MV-4-11 (cell line): Measurements from ENCODE around the gene SDC4.

Source experiments
- DNase-seq: peaks from one replicate; lab custom pipeline; 2025; lab: John Stamatoyannopoulos, UW

Gene SDC4

DNA sequence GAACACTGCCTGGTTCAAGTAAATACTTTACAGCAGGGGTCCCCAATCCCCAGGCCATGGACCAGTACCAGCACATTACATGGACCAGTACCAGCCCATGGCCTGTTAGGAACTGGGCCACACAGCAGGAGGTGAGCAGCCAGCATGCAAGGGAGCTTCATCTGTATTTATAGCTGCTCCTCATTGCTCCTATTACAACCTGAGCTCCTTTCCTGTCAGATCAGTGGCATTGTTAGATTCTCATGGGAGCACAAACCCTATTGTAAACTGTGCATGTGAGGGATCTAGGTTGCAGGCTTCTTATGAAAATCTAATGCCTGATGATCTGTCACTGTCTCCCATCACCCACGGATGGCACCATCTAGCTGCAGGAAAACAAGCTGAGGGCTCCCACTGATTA lies 53.6 kb downstream of the SDC4 start:
- no peak for DNase-seq

DNA sequence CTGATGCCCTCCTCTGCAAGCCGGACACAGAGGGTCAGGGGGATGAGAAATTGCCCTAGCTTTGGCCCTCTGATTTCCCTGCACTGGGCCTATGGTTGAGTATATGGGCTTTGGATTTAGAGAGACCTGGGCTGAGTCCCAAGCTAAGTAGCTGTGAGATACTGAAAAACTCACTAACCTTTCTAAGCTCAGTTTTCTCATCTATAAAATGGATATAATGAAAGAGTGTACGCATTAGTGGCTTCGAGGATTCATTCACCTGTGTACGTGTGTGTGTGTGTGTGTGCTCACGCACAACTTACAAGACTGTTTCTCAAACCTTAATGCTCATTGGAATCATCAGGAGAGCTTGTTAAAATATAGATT lies 54.2 kb downstream of the SDC4 start:
- DNase-seq: no peak

DNA sequence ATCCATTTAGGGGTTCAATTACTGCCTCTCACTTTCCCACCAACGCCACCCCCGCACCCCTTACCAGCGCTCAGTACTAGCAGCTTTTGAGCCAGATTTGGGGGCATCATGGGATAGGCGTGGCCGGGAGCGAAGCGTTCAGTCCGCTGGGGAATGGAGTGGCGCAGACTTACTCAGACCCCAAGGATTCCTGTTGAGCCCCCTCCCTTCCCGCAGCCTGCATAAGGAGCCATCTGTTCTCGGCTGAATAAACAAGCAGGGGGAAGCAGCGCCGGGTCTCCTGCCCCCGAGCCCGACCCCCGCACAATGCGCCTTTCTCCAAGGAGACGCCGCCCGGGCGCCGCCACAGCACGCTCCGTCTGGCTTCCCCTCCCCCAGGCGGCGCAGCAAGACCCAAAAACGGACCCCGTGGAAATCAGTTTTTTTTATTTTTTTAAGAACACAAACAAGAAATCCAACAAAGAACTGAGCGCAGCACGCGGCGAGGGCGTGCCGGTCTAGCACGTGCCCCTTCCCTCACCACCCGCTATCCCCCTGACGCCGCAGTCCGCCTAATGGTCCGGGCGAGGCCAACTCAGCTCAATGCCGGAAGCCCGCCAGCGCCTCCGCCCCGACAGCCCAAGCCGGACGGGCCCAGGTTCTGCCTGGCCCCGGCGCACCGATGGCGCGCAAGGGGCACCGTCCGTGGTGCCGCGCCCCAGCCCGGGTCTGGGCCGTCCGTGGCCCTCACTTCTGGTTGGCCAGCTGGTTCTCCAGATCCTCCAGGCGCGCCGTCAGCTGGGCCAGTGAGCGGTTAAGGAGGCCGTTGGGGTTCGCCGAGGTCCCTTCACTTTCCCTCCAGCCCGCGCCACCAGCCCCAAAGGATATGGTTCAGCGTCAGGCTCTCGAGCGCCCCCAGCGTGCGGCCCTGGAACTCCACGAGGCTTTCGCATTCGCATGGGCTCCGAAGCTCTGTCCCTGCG lies 54.9 kb downstream of the SDC4 start:
- peak; percentile 65 for DNase-seq

DNA sequence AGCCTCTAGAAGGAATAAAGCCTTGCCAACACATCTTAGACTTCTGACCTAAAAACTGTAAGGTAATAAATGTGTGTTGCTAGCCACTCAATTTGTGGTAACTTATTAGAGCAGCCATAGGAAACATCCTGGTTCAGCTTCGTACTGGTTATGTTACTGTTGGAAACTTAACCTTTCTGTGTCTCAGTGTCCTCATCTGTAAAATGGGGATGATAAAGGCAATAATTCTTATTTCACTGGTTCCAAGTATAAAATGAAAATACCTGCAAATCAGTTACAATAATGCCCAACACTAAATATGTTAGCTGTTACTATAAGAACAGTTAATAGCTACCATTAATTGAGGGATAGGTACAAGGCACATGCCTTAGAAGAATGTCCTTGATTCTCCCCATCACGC lies 55.9 kb downstream of the SDC4 start:
- DNase-seq: no peak

DNA sequence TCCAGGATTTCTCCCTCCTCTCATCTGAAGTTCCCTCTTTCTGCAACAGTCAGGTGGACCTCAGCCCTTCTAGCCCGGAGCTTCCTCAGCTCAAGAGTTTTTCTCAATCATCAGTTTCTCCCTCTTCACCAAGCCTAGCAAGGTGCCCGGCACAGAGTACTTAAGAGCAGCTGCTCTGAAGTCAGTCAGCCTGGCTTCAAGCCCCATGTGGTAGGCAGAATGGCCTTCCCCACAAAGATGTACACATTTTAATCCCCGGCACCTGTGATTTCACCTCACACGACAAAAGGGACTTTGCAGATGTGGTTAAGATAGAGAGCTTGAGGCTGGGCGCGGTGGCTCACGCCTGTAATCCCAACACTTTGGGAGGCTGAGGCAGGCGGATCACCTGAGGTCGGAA lies 56.7 kb downstream of the SDC4 start:
- no peak for DNase-seq

DNA sequence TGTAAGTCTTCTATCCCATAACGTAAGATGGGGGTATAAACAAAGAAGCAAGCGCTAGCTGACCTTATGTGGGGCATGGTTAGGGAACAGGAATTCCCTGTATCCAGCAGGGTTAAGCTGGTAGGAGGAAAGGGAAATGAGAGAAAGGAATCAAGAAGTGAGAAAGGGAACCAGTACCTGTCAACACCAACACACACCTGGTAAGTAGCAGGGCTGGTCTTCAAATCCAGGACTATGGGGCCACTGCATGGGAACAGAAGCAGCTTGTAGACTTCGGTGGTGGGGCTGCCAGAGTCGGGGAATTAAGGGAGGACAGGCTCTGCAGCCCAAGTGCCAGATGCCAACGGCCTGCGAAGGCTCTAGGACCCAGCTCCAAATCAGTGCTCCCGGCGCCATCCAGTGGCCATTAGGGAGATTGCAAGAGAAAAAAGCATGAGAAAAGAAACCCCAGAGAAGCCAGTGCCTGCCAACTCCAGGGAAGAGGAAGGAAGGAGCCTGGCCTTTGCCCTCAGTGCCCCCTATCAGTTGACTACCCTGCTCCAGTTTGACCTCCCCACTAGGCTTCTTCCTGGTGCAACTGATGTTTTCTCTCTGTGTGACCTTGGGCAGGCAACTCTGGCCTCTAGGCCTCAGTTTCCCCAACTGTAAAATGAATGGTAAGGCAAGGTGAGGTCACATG lies 57.4 kb downstream of the SDC4 start:
- DNase-seq: peak; percentile 80

DNA sequence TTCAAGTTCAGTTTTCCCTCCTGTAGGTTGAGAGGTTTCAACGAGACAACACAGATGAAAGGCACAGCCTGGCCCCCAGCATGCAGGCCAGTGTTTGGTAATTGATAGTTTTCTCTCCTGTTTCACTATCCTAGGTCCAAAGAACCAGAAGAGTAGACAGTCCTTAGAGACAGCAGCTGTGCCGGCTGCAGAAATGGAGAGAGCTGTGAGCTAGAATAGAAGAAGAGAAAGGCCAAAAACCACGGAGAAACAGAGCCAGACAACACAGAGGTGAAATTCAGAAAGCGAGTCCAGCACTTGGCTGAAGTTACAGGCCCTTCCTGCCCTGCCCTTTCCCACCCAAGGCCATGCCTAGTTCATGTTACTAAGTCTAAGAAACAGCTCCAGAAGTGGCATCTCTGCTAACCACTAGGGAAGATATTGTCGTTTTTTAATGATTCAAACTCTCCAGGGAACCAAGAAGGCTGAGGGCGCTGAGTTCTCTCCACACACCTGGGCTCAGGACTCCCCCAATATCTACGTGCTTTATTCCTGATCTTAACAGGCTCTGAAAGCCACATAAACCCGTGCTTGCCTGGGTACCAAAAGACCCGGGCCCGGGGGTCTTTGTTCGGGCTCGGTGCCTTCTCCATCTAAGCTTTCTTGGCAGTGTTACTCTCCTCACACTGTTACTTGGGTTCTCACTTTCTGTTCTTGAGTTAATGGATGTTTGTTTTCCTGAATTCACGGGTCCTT lies 58.1 kb downstream of the SDC4 start:
- DNase-seq: no peak

DNA sequence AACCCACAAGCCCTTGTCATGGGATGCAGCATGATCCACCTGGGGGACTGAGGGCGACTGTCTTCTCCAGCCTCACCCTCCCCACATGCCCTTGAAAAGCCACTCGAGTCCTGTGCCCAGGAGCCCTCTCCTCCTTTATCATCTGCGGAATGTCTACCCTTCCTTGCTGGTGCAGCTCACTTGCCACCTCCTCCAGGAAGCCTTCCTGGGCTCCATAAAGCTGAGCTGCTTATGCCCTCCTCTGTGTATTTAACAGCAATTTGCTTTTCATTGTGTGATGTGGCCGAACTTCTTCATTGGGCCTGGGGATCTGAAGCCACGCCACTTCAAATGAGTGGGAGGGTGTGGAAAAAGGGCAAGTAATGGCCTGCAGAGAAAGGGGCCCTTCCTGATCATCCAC lies 59.4 kb downstream of the SDC4 start:
- DNase-seq: no peak

DNA sequence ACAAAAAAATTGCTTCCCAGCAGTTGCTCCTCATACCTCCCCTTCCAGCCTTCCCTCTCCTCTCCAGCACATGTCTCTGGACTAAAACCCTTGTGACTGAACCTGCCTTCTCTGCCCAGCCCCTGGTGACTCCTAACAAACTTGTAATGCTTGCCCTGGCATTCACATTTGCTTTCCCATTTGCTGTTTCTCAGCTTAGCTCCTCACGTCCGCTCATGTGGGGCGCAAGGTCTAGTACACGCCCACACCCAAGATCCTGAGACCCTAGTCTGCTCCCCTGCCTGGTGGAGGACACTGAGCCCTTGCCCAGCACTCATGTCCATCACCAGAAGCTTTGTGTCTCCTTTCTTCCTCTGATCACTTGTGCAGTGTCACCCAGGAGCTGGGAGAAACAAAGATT lies 59.8 kb downstream of the SDC4 start:
- no peak for DNase-seq

DNA sequence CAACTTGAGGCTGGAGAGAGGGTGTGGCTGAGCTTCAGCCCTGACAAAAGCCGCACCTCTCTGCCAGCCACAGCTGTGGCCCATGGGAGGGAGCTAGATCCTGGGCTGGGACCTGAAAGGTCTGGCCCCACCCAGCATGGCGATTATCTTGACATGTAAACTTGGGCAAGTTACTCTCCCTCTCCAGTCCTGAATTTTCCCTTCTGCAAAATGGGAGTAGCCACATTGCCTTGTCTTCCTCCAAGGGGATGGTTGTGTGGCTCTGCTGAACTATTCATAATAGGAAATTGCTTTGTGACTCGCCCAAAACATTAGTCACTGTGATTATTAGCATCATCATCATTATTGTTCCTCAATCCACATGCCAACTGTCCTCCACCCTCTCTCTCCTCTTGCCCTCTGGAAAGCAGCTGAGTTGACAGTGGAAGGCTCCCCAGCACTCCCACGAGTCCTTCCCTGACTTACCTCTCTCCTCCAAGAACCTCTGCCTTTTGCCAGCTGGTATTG lies 64.6 kb downstream of the SDC4 start:
- no peak for DNase-seq

DNA sequence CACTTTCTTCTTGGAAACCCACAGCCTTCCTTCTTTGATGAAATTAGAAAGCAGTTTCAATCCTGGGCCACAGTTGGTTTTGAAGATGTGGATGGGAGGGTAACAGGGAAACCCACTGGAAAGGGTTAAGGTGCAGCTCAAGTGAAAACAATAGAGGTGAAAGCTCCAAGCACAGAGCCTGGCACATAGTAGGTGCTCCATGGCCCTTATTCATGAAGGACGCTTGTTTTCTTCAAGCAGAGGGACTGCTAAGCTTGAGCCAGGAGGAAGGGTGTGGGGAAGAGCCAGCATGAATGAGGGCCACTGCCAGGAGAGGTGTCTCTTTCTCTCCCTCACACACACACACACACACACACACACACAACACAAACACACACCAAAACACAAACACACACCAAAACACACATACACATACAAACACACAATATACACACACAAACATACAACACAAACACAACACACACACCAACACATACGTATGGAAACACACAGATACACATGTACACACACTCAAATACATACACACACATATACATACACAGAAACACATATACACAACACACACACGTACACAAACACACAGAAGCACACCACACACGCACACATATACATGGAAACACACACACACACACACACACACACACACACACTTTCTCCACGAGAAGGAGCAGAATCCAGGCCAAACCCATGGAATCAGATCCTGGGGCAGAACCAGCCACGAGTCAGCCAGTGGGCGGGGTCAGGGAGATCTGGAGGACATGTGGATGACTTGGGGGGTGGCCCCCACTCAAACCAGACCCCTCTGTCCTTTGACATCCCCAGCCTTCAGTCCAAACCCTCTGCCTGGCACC lies 65.3 kb downstream of the SDC4 start:
- no peak for DNase-seq

DNA sequence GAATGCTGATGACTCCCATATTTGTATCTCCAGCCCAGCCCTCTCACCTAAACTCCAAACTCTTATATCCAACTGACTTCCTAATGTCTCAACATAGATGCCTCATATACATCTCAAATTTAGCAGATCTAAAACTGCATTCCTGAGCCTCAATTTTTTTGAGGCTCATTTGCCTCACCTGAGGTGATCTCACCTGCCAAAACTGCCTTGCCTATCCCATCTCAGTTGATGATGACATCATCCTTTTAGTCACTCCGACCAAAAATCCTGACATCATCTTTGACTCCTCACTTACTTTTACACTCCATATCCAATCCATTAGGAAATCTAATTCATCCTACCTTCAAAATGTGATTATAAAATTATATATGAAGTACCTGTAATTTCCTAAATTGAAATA lies 68.2 kb downstream of the SDC4 start:
- no peak for DNase-seq

DNA sequence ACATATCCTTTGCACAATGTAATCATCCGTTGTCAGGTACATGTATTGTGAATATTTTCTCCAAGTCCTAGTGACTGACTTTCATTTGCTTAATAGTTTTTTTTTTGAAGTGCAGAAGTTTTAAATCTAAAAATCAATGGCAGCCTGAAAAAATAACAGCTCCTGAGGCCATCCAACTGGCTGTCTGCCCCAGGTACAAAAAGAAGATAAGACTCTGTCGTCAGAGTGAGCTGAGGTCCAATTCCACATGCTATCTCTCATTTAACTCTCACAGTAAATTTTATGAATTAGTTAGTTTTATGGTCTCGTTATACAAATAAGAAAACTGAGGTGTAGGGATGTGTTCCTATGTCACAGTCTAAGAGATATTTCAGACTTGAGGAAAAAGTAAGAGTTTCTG lies 72.9 kb downstream of the SDC4 start:
- DNase-seq: no peak
